HCT116 (cell line): Measurements from ENCODE around the gene ELK3.

Experiments used
- CTCF ChIP-seq, 3 experiments: fragments of 200-600 bp in 1 of 3; sonication (generic) in 1 of 3; IDR thresholded peaks in 2 of 3; conservative IDR thresholded peaks in 1 of 3; 2 replicates each; pipeline ENCODE4 v1.5.1; 2012 to 2017; ENCODE audit warnings: low read depth in 2 of 3, low read length in 2 of 3, antibody characterized with exemption in 1 of 3, borderline replicate concordance in 1 of 3, control low read depth in 1 of 3, mild to moderate bottlenecking in 1 of 3, mixed read lengths in 1 of 3, mixed run types in 1 of 3, moderate library complexity in 1 of 3; ENCODE audit not compliant: insufficient read depth in 1 of 3
- EGR1 ChIP-seq: IDR thresholded peaks from 2 replicates; pipeline ENCODE4 v1.6.1; 2012; ENCODE audit warnings: low read depth
- EZH2phosphoT487 ChIP-seq: fragments of 200-600 bp; IDR thresholded peaks from 2 replicates; pipeline ENCODE4 v1.6.1; 2018; ENCODE audit warnings: antibody characterized with exemption, borderline replicate concordance
- JUND ChIP-seq: IDR thresholded peaks from 2 replicates; pipeline ENCODE4 v1.6.1; 2012
- MAX ChIP-seq: IDR thresholded peaks from 2 replicates; pipeline ENCODE4 v1.6.1; 2012
- POLR2A ChIP-seq: IDR thresholded peaks from 2 replicates; pipeline ENCODE4 v1.7.0; 2011; ENCODE audit warnings: borderline replicate concordance; ENCODE audit not compliant: insufficient read depth, insufficient read length; ENCODE audit errors: extremely low read depth
- POLR2AphosphoS5 ChIP-seq: IDR thresholded peaks from 2 replicates; pipeline ENCODE4 v1.6.1; 2011; ENCODE audit warnings: mild to moderate bottlenecking, low read depth, low read length, moderate library complexity
- SRF ChIP-seq: IDR thresholded peaks from 2 replicates; pipeline ENCODE4 v1.6.1; 2012; ENCODE audit warnings: low read depth
- YY1 ChIP-seq: IDR thresholded peaks from 2 replicates; pipeline ENCODE4 v1.6.1; 2011; ENCODE audit warnings: low read length, low read depth, moderate library complexity, mild to moderate bottlenecking; ENCODE audit not compliant: insufficient replicate concordance; ENCODE audit errors: extremely low read depth
- TF ChIP-seq, protein P1 (sequence below): IDR thresholded peaks from 2 replicates; pipeline ENCODE4 v1.6.1; 2011; ENCODE audit warnings: mild to moderate bottlenecking, low read length, moderate library complexity; ENCODE audit not compliant: insufficient replicate concordance; ENCODE audit errors: extremely low read depth

DNA sequence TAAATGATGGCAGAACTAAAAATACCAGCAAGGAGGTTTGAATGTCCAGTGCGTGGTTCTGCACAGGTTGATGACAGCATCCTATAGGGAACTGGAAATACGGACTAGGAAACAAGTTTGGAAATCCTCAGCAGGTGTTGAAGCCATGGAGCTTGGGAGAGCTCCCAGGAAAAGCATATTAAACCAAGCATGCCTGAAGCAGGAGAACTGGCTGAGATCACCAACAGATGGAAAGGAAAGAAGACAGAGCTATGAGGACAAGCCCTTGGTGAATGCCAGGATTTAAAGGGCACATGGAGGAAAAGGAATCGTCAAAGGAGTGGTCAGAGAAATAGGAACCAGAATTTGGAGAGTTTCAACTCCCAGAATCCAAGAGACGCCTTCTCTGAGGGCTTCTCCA, 21.2 kb upstream of the ELK3 start:
- no peak for TF ChIP-seq YY1
- TF ChIP-seq CTCF (IDR thresholded peaks at IDR 0.05 in 2 of 3, conservative IDR thresholded peaks at IDR 0.05 in 1 of 3; ENCODE audit: borderline replicate concordance in 1 of 3, insufficient read depth in 1 of 3, low read depth in 2 of 3, low read length in 2 of 3) = no peak
- no peak for TF ChIP-seq SRF
- TF ChIP-seq EGR1 = no peak
- no peak for TF ChIP-seq POLR2AphosphoS5
- no peak for TF ChIP-seq POLR2A
- TF ChIP-seq, protein P1, sequence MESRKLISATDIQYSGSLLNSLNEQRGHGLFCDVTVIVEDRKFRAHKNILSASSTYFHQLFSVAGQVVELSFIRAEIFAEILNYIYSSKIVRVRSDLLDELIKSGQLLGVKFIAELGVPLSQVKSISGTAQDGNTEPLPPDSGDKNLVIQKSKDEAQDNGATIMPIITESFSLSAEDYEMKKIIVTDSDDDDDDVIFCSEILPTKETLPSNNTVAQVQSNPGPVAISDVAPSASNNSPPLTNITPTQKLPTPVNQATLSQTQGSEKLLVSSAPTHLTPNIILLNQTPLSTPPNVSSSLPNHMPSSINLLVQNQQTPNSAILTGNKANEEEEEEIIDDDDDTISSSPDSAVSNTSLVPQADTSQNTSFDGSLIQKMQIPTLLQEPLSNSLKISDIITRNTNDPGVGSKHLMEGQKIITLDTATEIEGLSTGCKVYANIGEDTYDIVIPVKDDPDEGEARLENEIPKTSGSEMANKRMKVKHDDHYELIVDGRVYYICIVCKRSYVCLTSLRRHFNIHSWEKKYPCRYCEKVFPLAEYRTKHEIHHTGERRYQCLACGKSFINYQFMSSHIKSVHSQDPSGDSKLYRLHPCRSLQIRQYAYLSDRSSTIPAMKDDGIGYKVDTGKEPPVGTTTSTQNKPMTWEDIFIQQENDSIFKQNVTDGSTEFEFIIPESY = no peak
- TF ChIP-seq JUND = no peak
- TF ChIP-seq MAX = no peak
- TF ChIP-seq EZH2phosphoT487 = no peak
